ENCODE results near the gene CASTOR1.

CASTOR1 gene

GRCh38 chr22:30297991-30298701, 8.8 kb upstream of the CASTOR1 start:
- DNase-seq, result no peak

GRCh38 chr22:30297276-30297990, 8.1 kb upstream of the CASTOR1 start:
- no peak for DNase-seq

GRCh38 chr22:30296833-30297232, 7.5 kb upstream of the CASTOR1 start:
- no peak for DNase-seq

DNA sequence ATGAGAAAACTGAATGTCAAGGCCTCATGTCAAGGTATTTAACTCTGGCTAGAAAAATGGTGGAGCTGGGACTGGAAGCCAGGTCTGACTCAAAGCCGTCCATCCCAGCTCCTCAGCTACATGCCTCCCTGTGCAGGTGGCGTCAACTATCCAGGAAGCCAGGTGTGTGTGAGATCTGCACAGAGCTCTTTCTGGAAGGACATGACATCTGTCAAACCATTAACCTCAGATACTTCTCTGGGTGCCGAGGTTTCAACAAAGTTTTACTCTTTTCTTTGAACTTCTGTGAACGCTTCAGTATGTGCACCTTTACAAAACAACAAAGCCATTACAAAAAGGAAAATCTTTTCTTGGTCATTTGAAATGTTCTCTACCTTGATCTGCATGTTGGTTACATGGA, 7.0 kb upstream of the CASTOR1 start:
- DNase-seq, result no peak

DNA sequence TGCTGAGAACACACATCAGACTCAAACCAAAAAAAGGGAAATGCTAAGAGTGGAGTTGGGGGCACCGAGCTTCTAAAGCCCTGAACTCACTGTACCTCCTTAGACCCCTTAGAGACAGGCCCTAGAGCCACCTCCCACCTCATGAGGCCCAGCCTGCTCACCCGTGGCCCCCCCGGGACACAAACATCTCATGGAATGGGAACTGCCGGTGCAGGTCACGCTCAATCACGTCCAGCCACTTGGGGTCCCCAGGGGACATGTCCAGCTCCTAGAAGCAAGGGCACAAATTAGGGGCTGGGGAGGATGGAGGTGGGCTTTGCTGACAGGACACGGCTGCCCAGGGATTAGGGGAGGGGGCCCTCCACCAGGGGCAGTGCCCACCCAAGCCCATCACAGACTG, 6.3 kb upstream of the CASTOR1 start:
- DNase-seq, result no peak

GRCh38 chr22:30294830-30295229, 5.5 kb upstream of the CASTOR1 start:
- no peak for DNase-seq

- DNase-seq, result no peak
Measured at GRCh38 chr22:30294066-30294465, 4.8 kb upstream of the CASTOR1 start.

DNA sequence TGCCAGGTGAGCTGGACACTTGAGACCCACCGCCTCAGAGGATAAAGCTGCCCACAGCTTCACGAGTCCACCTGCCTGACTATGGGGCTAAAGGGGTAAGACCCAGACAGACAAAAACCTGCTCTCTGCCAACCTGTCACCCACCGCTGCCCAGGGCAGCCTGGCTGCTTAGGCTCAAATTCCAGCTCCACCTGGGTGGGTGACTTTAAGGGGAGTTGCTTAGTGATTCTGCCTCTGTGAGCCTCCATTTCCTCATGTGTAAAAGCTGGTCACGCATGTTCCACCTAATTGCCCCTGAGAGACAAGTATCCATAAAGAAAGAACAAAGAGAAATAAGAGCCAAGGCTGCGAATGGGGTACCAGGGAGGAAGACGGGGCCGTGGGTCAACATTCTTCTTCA, 3.7 kb upstream of the CASTOR1 start:
- DNase-seq, result no peak

- no peak for DNase-seq
Measured at GRCh38 chr22:30292069-30292970, 3.0 kb upstream of the CASTOR1 start.

- no peak for DNase-seq
Measured at GRCh38 chr22:30291058-30291892, 2.0 kb upstream of the CASTOR1 start.

DNA sequence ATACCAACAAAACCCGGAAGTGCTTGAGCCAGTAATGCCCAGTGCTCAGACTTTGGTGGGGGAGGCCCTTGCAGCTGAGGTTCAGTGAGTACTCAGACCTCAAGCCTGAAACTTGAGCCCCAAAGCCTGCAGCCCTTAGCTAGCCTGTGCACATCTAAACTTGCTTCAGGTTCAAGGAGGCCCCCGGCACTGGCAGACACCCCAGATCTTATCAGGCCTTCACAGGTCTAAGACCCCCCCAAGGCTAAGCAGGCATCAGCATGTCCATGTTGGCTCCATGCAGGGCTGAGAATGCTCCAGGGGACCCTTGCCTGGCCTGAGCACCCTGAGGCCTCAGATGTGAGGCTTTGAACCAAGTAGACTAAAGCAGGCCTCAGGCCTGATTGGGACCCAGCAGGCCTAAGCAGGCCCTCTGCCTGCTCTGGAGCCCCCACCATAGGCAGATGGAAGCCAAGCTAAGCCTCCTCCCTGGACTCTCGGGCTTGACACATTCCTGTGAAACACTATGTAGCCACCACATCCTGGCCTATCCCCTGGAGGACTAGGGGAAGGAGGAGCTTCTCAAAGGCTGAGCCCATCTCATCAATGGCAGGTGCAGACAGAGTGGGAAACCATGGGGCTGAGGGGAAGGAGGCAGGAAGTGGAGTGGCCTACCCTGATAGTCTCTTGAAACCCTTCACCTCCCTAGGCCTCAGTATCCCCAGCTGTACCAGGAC, 1.2 kb upstream of the CASTOR1 start:
- DNase-seq, result no peak

GRCh38 chr22:30289980-30290313, 642 bp upstream of the CASTOR1 start:
- no peak for DNase-seq

- no peak for DNase-seq
Measured at GRCh38 chr22:30288419-30289140, 725 bp downstream of the CASTOR1 start.

DNA sequence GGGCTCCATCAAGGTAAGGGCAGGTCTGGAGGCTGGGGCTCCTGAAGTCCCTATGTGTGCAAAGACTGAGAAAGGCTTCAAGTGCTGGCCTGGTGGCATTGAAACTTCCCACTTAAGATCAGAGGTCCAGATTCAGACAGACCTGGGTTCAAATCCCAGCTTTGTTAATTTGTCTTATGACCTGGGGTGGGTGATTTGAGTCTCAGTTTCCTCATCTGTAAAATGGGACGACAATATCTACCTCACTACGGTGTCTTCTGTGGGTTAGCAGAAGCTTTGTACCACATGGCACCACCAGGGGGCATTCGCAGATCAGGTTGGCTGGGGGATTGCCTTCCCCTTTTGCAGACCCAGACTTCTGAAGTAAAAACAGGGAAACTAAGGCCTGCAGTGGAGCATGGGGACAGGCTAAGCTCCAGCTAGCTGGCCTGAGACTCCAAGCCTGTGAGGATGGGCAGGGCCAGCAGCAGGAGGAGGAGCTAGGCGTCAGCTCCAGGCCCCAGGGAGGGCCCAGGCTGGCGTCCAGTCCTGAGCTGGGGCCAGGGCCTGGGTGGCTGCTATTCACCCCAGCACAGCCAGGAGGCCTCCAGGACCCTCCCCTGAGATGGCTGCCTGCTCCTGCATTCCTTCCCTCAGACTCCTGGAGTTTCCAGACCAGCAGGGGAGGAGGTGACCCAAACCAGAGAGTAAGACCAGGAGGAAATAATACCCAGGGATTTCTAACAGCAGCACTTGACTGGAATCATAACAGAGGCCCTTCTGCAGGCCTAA, 1.5 kb downstream of the CASTOR1 start:
- no peak for DNase-seq

DNA sequence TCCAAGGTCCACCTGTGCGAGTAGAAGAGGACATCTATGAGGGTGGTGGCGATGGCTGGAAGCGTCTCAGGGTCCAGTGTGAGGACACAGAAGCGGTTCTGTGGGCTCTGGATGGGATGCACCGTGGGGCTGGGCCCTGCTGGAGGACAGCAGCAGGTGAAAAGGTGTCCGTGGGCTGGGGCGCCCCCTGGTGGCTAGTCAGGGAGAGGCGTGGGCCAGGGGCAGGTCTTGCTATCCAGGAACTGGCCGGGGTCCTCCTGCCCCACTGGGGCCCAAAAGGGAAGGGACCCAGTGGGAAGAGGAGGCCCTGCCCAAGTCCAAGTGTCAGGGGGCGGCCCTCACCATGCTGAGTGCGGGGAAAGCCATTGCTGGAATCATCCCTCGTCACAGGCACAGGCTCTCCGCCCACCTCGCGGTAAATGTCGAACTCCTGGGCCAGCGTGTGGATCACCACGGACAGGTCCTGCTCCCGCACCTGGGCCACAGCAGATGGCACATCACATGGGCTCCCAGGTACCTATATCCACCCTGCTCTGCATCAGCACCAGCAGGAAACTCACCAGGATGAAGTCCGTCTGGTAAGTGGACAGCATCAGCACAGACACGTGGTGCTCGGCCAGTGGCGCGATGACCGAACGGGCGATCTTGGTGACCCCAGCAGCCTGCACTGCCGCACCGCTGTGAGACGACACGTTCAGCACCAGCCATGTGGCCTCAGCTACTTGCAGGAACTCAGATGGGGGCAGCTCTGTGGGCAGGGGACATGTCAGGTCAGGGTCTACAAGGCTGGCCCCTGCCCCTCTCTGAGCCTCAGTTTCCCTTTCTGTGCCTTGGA, 2.3 kb downstream of the CASTOR1 start:
- DNase-seq, result no peak

- no peak for DNase-seq
Measured at GRCh38 chr22:30286331-30286730, 3.0 kb downstream of the CASTOR1 start.

- no peak for DNase-seq
Measured at GRCh38 chr22:30285846-30286200, 3.5 kb downstream of the CASTOR1 start.

DNA sequence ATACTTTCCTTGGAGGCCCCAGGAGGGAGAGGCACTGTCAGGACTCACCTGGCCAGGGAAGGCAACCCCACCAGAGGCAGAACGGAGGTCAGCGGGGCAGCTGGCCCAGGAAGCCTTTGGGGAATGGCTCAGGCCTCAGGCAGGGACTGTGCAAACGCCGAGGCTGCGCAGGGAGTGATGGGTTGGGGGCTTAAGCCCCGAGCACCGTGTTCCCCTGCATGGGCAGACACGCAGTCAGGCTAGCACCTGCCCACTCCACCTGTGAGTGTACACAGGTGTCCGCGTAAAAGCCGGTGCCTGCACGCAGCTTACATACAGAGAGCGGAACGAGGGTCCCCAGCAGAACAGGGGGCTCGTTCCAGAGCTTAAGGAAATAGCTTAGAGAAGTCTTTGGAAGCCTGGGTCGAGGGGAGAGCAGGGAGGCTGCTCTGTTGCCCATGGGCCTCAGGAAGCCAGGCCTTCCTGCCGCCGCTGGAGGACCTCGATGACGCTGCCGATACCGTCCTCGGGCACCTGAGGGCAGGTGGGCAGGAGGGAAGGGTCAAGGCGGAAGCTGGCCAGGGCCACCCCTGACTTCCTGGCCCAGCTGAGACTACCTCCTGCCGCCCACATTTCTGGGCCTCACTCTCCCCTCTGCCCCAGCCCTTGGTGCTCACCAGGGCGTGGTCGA, 4.0 kb downstream of the CASTOR1 start:
- DNase-seq, result no peak

DNA sequence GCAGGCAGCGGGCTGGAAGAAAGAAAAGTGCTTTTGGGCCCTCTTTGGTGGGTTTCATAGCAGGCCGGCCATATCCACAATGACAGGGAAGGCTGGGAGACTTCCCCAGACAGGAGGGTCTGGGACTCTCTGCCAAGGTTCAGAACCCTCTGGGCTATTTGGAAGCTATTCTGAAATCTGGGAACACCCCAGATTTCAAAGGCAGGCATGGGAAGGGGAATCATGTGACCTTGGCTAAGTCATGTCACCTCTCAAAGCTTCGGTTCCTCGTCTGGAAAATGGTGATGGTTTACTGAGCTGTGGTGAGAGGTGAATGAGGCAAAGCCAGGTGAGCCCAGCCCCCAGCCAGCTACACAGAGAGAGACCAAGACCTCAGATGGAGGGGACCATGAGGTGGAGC, 4.6 kb downstream of the CASTOR1 start:
- no peak for DNase-seq

Data from NCI-H2227 treated with DMSO at 0.1 percent for 48 hours (cell line).